HepG2 (cell line): ENCODE data around the gene CA4. TPM values are rescaled to one million over a fixed set of nuclear protein-coding genes. Genes with fewer than 3 reads are reported as not detected.

Source experiments
- DPF2 ChIP-seq: sonication (generic); formaldehyde crosslinking; IDR thresholded peaks from 2 replicates; pipeline ENCODE4 v1.4.0; 2020; ENCODE audit warnings: mild to moderate bottlenecking, low read depth, missing genetic modification reagents, borderline replicate concordance
- EZH2 ChIP-seq: conservative IDR thresholded peaks from 2 replicates; pipeline ENCODE4 v1.6.1; 2012; ENCODE audit warnings: mild to moderate bottlenecking, low read depth, low read length, moderate library complexity
- FLYWCH1 ChIP-seq: sonication (generic); formaldehyde crosslinking; IDR thresholded peaks from 2 replicates; pipeline ENCODE4 v1.8.1; 2023; ENCODE audit warnings: mild to moderate bottlenecking, missing genetic modification reagents
- GABPA ChIP-seq, 2 experiments: IDR thresholded peaks; 2 replicates each; pipeline ENCODE4 v1.6.1; 2011 to 2016; ENCODE audit warnings: low read depth in 2 of 2, low read length in 1 of 2, missing biosample characterization in 1 of 2, missing genetic modification characterization in 1 of 2
- HNRNPH1 ChIP-seq: fragments of 200-400 bp; formaldehyde crosslinking; optimal IDR thresholded peaks from 2 replicates; pipeline ENCODE3; 2017; ENCODE audit warnings: mild to moderate bottlenecking, low read depth, low read length
- HNRNPK ChIP-seq: fragments of 200-400 bp; formaldehyde crosslinking; IDR thresholded peaks from 2 replicates; pipeline ENCODE4 v1.6.1; 2018; ENCODE audit warnings: low read length, low read depth, moderate library complexity, mild to moderate bottlenecking; ENCODE audit not compliant: poor library complexity, severe bottlenecking
- MED1 ChIP-seq: sonication (generic); formaldehyde crosslinking; IDR thresholded peaks from 2 replicates; pipeline ENCODE4 v1.4.0; 2020; ENCODE audit warnings: missing genetic modification reagents
- MYC ChIP-seq: sonication (generic); formaldehyde crosslinking; IDR thresholded peaks from 2 replicates; pipeline ENCODE4 v1.9.0; 2021; ENCODE audit warnings: missing genetic modification reagents, borderline replicate concordance
- NAIF1 ChIP-seq: sonication (generic); formaldehyde crosslinking; IDR thresholded peaks from 2 replicates; pipeline ENCODE4 v1.5.0; 2020; ENCODE audit warnings: mild to moderate bottlenecking, missing genetic modification reagents, borderline replicate concordance
- NFIB ChIP-seq: sonication (generic); formaldehyde crosslinking; IDR thresholded peaks from 2 replicates; pipeline ENCODE4 v1.9.0; 2021; ENCODE audit warnings: missing genetic modification reagents, mild to moderate bottlenecking, borderline replicate concordance
- NFKBIZ ChIP-seq: IDR thresholded peaks from 2 replicates; pipeline ENCODE4 v1.6.1; 2018; ENCODE audit warnings: missing genetic modification reagents, missing compliant biosample characterization
- POLR2A ChIP-seq, 2 experiments: IDR thresholded peaks; 2 replicates each; pipeline ENCODE4 v1.6.1; 2011; ENCODE audit warnings: low read depth in 2 of 2, low read length in 2 of 2, mild to moderate bottlenecking in 1 of 2, moderate library complexity in 1 of 2; ENCODE audit not compliant: insufficient read depth in 1 of 2
- SRSF1 ChIP-seq: fragments of 200-400 bp; formaldehyde crosslinking; optimal IDR thresholded peaks from 2 replicates; pipeline ENCODE3; 2017; ENCODE audit warnings: mild to moderate bottlenecking, low read depth, low read length, moderate library complexity
- SSRP1 ChIP-seq: IDR thresholded peaks from 2 replicates; pipeline ENCODE4 v1.6.1; 2016; ENCODE audit warnings: control low read depth
- SYNCRIP ChIP-seq: fragments of 200-400 bp; formaldehyde crosslinking; IDR thresholded peaks from 2 replicates; pipeline ENCODE4 v1.6.1; 2018; ENCODE audit warnings: mild to moderate bottlenecking, low read depth, low read length; ENCODE audit not compliant: insufficient read depth
- XBP1 ChIP-seq: sonication (generic); formaldehyde crosslinking; IDR thresholded peaks from 2 replicates; pipeline ENCODE4 v1.5.0; 2020; ENCODE audit warnings: missing genetic modification reagents
- ZFP41 ChIP-seq: sonication (generic); formaldehyde crosslinking; IDR thresholded peaks from 2 replicates; pipeline ENCODE4 v1.4.0; 2020; ENCODE audit warnings: mild to moderate bottlenecking, missing genetic modification reagents, borderline replicate concordance
- ZNF101 ChIP-seq: sonication (generic); formaldehyde crosslinking; IDR thresholded peaks from 2 replicates; pipeline ENCODE4 v1.4.0; 2020; ENCODE audit warnings: mild to moderate bottlenecking, low read depth, missing genetic modification reagents, borderline replicate concordance
- ZNF138 ChIP-seq: sonication (generic); formaldehyde crosslinking; IDR thresholded peaks from 2 replicates; pipeline ENCODE4 v1.5.0; 2020; ENCODE audit warnings: mild to moderate bottlenecking, low read depth, missing genetic modification reagents
- ZNF230 ChIP-seq: sonication (generic); formaldehyde crosslinking; IDR thresholded peaks from 2 replicates; pipeline ENCODE4 v1.4.0; 2020; ENCODE audit warnings: mild to moderate bottlenecking, missing genetic modification reagents
- ZNF496 ChIP-seq: sonication (generic); formaldehyde crosslinking; IDR thresholded peaks from 2 replicates; pipeline ENCODE4 v1.8.1; 2023; ENCODE audit warnings: mild to moderate bottlenecking, moderate library complexity, missing genetic modification reagents; ENCODE audit not compliant: insufficient replicate concordance
- ZNF501 ChIP-seq: sonication (generic); formaldehyde crosslinking; IDR thresholded peaks from 2 replicates; pipeline ENCODE4 v1.5.1; 2020; ENCODE audit warnings: mild to moderate bottlenecking, moderate library complexity, missing genetic modification reagents
- ZNF513 ChIP-seq: sonication (generic); formaldehyde crosslinking; conservative IDR thresholded peaks from 2 replicates; pipeline ENCODE4 v1.5.0; 2020; ENCODE audit warnings: missing genetic modification reagents
- ZNF607 ChIP-seq: sonication (generic); formaldehyde crosslinking; IDR thresholded peaks from 2 replicates; pipeline ENCODE4 v1.5.1; 2020; ENCODE audit warnings: missing genetic modification reagents, mild to moderate bottlenecking, borderline replicate concordance
- ZNF619 ChIP-seq: sonication (generic); formaldehyde crosslinking; IDR thresholded peaks from 2 replicates; pipeline ENCODE4 v1.4.0; 2020; ENCODE audit warnings: mild to moderate bottlenecking, missing genetic modification reagents
- ZNF761 ChIP-seq: sonication (generic); formaldehyde crosslinking; conservative IDR thresholded peaks from 2 replicates; pipeline ENCODE4 v1.4.0; 2020; ENCODE audit warnings: mild to moderate bottlenecking, missing genetic modification reagents
- ZNF782 ChIP-seq: sonication (generic); formaldehyde crosslinking; IDR thresholded peaks from 2 replicates; pipeline ENCODE4 v1.4.0; 2020; ENCODE audit warnings: missing genetic modification reagents, mild to moderate bottlenecking, borderline replicate concordance
- ZNF883 ChIP-seq: sonication (generic); formaldehyde crosslinking; IDR thresholded peaks from 2 replicates; pipeline ENCODE4 v1.5.1; 2020; ENCODE audit warnings: mild to moderate bottlenecking, missing genetic modification reagents; ENCODE audit errors: not compliant biosample characterization
- polyA plus RNA-seq, 8 experiments: library from polyadenylated mRNA; depleted of rRNA in 3 of 8; stranded (reverse) in 7 of 8; unstranded in 1 of 8; fragments of >200 nt; fragmentation: Illumina TruSeq in 4 of 8; extraction: Trizol in 4 of 8; gene quantifications; 2 replicates each; pipeline versions ENCODE4 v1.2.1 to v1.2.3, GENCODE V29; 2011 to 2016; ENCODE audit warnings: low read depth in 4 of 8, missing spikeins in 1 of 8, mixed read lengths in 1 of 8; ENCODE audit not compliant: insufficient read depth in 1 of 8
- total RNA-seq, 5 experiments: library from RNA; depleted of rRNA; stranded (reverse); fragments of >200 nt; fragmentation: Illumina TruSeq; extraction: Trizol; gene quantifications; 2 replicates each; pipeline ENCODE4 v1.2.3, GENCODE V29; 2016; ENCODE audit warnings: low read depth in 1 of 5
- TF ChIP-seq, protein P1 (sequence below): sonication (generic); formaldehyde crosslinking; IDR thresholded peaks from 2 replicates; pipeline ENCODE4 v1.8.0; 2022; ENCODE audit warnings: mild to moderate bottlenecking, missing genetic modification reagents, moderate library complexity

CA4 gene
- total and polyA plus RNA-seq, 2 of the 13 experiments (the other 11 are each of a cell fraction or from before 2014, with no cell fraction given) = not detected

- peak; percentile 84; the same call in 1 of the 2 replicates for TF ChIP-seq ZFP41 (CRISPR knock-in tag)
- peak; percentile 81 for TF ChIP-seq ZNF138 (CRISPR knock-in tag)
- TF ChIP-seq, protein P1, sequence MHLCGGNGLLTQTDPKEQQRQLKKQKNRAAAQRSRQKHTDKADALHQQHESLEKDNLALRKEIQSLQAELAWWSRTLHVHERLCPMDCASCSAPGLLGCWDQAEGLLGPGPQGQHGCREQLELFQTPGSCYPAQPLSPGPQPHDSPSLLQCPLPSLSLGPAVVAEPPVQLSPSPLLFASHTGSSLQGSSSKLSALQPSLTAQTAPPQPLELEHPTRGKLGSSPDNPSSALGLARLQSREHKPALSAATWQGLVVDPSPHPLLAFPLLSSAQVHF = peak; percentile 78; the same call in 1 of the 2 replicates
- peak; percentile 60 for TF ChIP-seq MED1 (CRISPR knock-in tag)
- no peak for TF ChIP-seq GABPA (IDR thresholded peaks at IDR 0.05; ENCODE audit: low read depth, low read length)
- TF ChIP-seq GABPA (CRISPR knock-in tag; IDR thresholded peaks at IDR 0.05; ENCODE audit: low read depth) = peak; percentile 63
- no peak for TF ChIP-seq HNRNPK
- TF ChIP-seq MYC (CRISPR knock-in tag) = peak; percentile 65; the same call in 1 of the 2 replicates
- TF ChIP-seq NFKBIZ (CRISPR knock-in tag) = no peak
- TF ChIP-seq ZNF761 (CRISPR knock-in tag) = peak; percentile 88
- TF ChIP-seq POLR2A (IDR thresholded peaks at IDR 0.05; ENCODE audit: insufficient read depth in 1 of 2, low read depth in 2 of 2, low read length in 2 of 2) = no peak; a peak in 2 of 4 replicates
- TF ChIP-seq ZNF230 (CRISPR knock-in tag) = peak; percentile 88
- peak; percentile 77 for TF ChIP-seq ZNF883 (CRISPR knock-in tag)
- TF ChIP-seq ZNF513 (CRISPR knock-in tag) = peak; percentile 99
- no peak for TF ChIP-seq FLYWCH1 (CRISPR knock-in tag)
- no peak for TF ChIP-seq SSRP1 (CRISPR knock-in tag)
- no peak for TF ChIP-seq HNRNPH1
- TF ChIP-seq XBP1 = peak; percentile 87; the same call in 1 of the 2 replicates
- no peak for TF ChIP-seq DPF2 (CRISPR knock-in tag)
- no peak for TF ChIP-seq EZH2
- TF ChIP-seq SRSF1 = no peak
- TF ChIP-seq ZNF782 (CRISPR knock-in tag) = peak; percentile 96; the same call in 1 of the 2 replicates
- peak; percentile 86 for TF ChIP-seq ZNF501
- no peak for TF ChIP-seq NAIF1 (CRISPR knock-in tag)
- 0 out of 2 replicates have a peak, but pooled peaks have one; percentile 24 for TF ChIP-seq ZNF101 (CRISPR knock-in tag)
- no peak for TF ChIP-seq SYNCRIP
- TF ChIP-seq ZNF619 (CRISPR knock-in tag) = no peak
- no peak for TF ChIP-seq NFIB (CRISPR knock-in tag)
- TF ChIP-seq ZNF607 (CRISPR knock-in tag) = peak; percentile 81; the same call in 1 of the 2 replicates
- TF ChIP-seq ZNF496 (CRISPR knock-in tag) = no peak
Observed at GRCh38 chr17:60135151-60135950, 14.4 kb upstream of the CA4 start (continued).
